GM12878 (cell line): ENCODE measurements around the gene MARCHF9. TPM values are rescaled to one million over a fixed set of nuclear protein-coding genes. Genes with fewer than 3 reads are reported as not detected.

ENCODE experiments used
- ATAC-seq: fragments of 200-7000 bp; cut with Tn5 transposase; 3 replicates; pipeline ENCODE4 v1.9.1; 2020; ENCODE audit warnings: mild to moderate bottlenecking, moderate library complexity
- BruUV-seq: library from RNA; stranded (reverse); fragments of 400-500 nt; replicated peaks from 2 replicates; lab custom pipeline; 2021; lab: Mats Ljungman, UMichigan
- CTCF ChIA-PET: fragments of 300-600 bp; sonication (Branson Sonifier 250); formaldehyde crosslinking; extraction: SDS; loops from one replicate; lab custom pipeline; 2021; ENCODE audit warnings: inconsistent platforms; lab: Yijun Ruan, JAX
- POLR2A ChIA-PET: fragments of 350-600 bp; formaldehyde crosslinking; extraction: SDS; loops from one replicate; lab custom pipeline; 2021; ENCODE audit warnings: inconsistent platforms; lab: Charles Lee
- RAD21 ChIA-PET: fragments of 300-600 bp; sonication (Branson Sonifier 250); formaldehyde crosslinking; loops from one replicate; lab custom pipeline; 2023; ENCODE audit warnings: antibody characterized with exemption; ENCODE audit not compliant: unreplicated experiment; lab: Charles Lee
- SMC1A ChIA-PET: fragments of 300-600 bp; sonication (Branson Sonifier 250); formaldehyde crosslinking; loops from one replicate; lab custom pipeline; 2023; ENCODE audit not compliant: unreplicated experiment, uncharacterized antibody; lab: Charles Lee
- DNase-seq: peaks from one replicate; pipeline ENCODE4 v3.0.0-alpha.2; 2011; ENCODE audit warnings: low read depth, low spot score
- FAIRE-seq: peaks from 3 replicates; lab custom pipeline; 2011; peaks lifted over from hg19 to GRCh38; lab: Jason Lieb, UNC
- H2AFZ ChIP-seq: 2 replicates; pipeline ENCODE4 v1.6.0; 2011; ENCODE audit warnings: low read depth, low read length, control low read depth; ENCODE audit not compliant: control insufficient read depth
- H3K27ac ChIP-seq: 2 replicates; pipeline ENCODE4 v1.5.1; 2011; ENCODE audit warnings: control low read depth; ENCODE audit not compliant: control insufficient read depth, insufficient read depth
- H3K27me3 ChIP-seq, 2 experiments: replicated peaks in 1 of 2; 2 replicates each; pipeline versions ENCODE4 v1.6.0 to v1.6.1; 2011; ENCODE audit warnings: low read length in 1 of 2; ENCODE audit not compliant: control insufficient read depth in 2 of 2, insufficient read depth in 2 of 2
- H3K36me3 ChIP-seq, 2 experiments: 2 replicates each; pipeline ENCODE4 v1.5.1; 2011; ENCODE audit warnings: low read length in 1 of 2; ENCODE audit not compliant: control insufficient read depth in 2 of 2, insufficient read depth in 2 of 2
- H3K4me1 ChIP-seq: 2 replicates; pipeline ENCODE4 v1.6.1; 2011; ENCODE audit warnings: mild to moderate bottlenecking, low read length, moderate library complexity, mixed read lengths; ENCODE audit not compliant: control insufficient read depth, insufficient read depth
- H3K4me2 ChIP-seq: 2 replicates; pipeline ENCODE4 v1.6.0; 2011; ENCODE audit warnings: control low read depth; ENCODE audit not compliant: control insufficient read depth, insufficient read depth
- H3K4me3 ChIP-seq: fragments of 200-600 bp; sonication (generic); 2 replicates; pipeline ENCODE4 v1.5.1; 2016
- H3K79me2 ChIP-seq: 2 replicates; pipeline ENCODE4 v1.6.0; 2011; ENCODE audit warnings: low read length; ENCODE audit not compliant: control insufficient read depth, insufficient read depth
- H3K9ac ChIP-seq: 2 replicates; pipeline ENCODE4 v1.8.0; 2011; ENCODE audit warnings: low read length, control low read depth, mixed read lengths; ENCODE audit not compliant: control insufficient read depth, insufficient read depth
- H3K9me3 ChIP-seq: replicated peaks from 3 replicates; pipeline ENCODE4 v1.5.1; 2011; ENCODE audit warnings: mild to moderate bottlenecking, low read length; ENCODE audit not compliant: control insufficient read depth, insufficient read depth
- H4K20me1 ChIP-seq: 2 replicates; pipeline ENCODE4 v1.6.0; 2011; ENCODE audit not compliant: control insufficient read depth, insufficient read depth
- CBX5 ChIP-seq: sonication (generic); IDR thresholded peaks from 2 replicates; pipeline ENCODE4 v1.6.1; 2016; ENCODE audit warnings: low read depth, moderate library complexity, mild to moderate bottlenecking, inconsistent platforms
- CHD4 ChIP-seq: fragments of 200-600 bp; sonication (generic); IDR thresholded peaks from 2 replicates; pipeline ENCODE4 v1.6.1; 2016; ENCODE audit warnings: mild to moderate bottlenecking
- CREM ChIP-seq: IDR thresholded peaks from 2 replicates; pipeline ENCODE4 v1.6.1; 2014; ENCODE audit warnings: antibody characterized with exemption, low read depth
- EP300 ChIP-seq, 2 experiments: fragments of 150-350 bp in 1 of 2; IDR thresholded peaks; 2 replicates each; pipeline ENCODE4 v1.6.1; 2011 to 2012; ENCODE audit warnings: low read depth in 2 of 2, low read length in 2 of 2, borderline replicate concordance in 1 of 2, improper control_type of control experiment in 1 of 2, inconsistent platforms in 1 of 2; ENCODE audit not compliant: control insufficient read depth in 1 of 2
- HCFC1 ChIP-seq: fragments of 150-350 bp; IDR thresholded peaks from 2 replicates; pipeline ENCODE4 v1.6.1; 2014; ENCODE audit warnings: low read length
- HDAC6 ChIP-seq: fragments of 200-600 bp; sonication (generic); IDR thresholded peaks from one replicate; pipeline ENCODE4 v1.8.0; 2017; ENCODE audit warnings: antibody characterized with exemption; ENCODE audit not compliant: unreplicated experiment
- IRF4 ChIP-seq: IDR thresholded peaks from 2 replicates; pipeline ENCODE4 v1.6.1; 2011; ENCODE audit warnings: low read depth, low read length
- NFYA ChIP-seq: IDR thresholded peaks from 2 replicates; pipeline ENCODE4 v1.6.1; 2011; ENCODE audit warnings: low read depth, mild to moderate bottlenecking, low read length, improper control_type of control experiment, borderline replicate concordance
- PRDM15 ChIP-seq: fragments of 450-650 bp; formaldehyde crosslinking; IDR thresholded peaks from 2 replicates; pipeline ENCODE4 v1.4.0; 2020; ENCODE audit warnings: mild to moderate bottlenecking, moderate library complexity
- RB1 ChIP-seq: fragments of 450-650 bp; formaldehyde crosslinking; IDR thresholded peaks from 2 replicates; pipeline ENCODE4 v1.6.1; 2017; ENCODE audit warnings: mild to moderate bottlenecking, borderline replicate concordance
- RELA ChIP-seq: fragments of 450-650 bp; IDR thresholded peaks from 2 replicates; pipeline ENCODE4 v1.8.0; 2014; ENCODE audit warnings: borderline replicate concordance; ENCODE audit not compliant: partially characterized antibody
- SIN3A ChIP-seq: IDR thresholded peaks from 2 replicates; pipeline ENCODE4 v1.6.1; 2012; ENCODE audit warnings: low read depth, low read length, improper control_type of control experiment
- SMAD5 ChIP-seq: IDR thresholded peaks from 2 replicates; pipeline ENCODE4 v1.6.1; 2016; ENCODE audit warnings: antibody characterized with exemption, low read depth
- TCF3 ChIP-seq: IDR thresholded peaks from 2 replicates; pipeline ENCODE4 v1.6.1; 2012; ENCODE audit warnings: low read depth, mild to moderate bottlenecking, low read length, borderline replicate concordance; ENCODE audit not compliant: insufficient read depth
- TCF7 ChIP-seq: IDR thresholded peaks from 2 replicates; pipeline ENCODE4 v1.6.1; 2014; ENCODE audit warnings: antibody characterized with exemption, borderline replicate concordance
- WRNIP1 ChIP-seq: IDR thresholded peaks from 2 replicates; pipeline ENCODE4 v1.6.1; 2011; ENCODE audit warnings: low read depth, low read length, improper control_type of control experiment, borderline replicate concordance
- ZNF217 ChIP-seq: fragments of 450-650 bp; IDR thresholded peaks from 2 replicates; pipeline ENCODE4 v1.6.1; 2017; ENCODE audit warnings: antibody characterized with exemption, mild to moderate bottlenecking
- ZNF24 ChIP-seq: fragments of 450-650 bp; IDR thresholded peaks from 2 replicates; pipeline ENCODE4 v1.6.1; 2017; ENCODE audit warnings: antibody characterized with exemption, mild to moderate bottlenecking
- WGBS: methylation state at CpG from one replicate; pipeline ENCODE4 v1.1.6; 2016; ENCODE audit warnings: low lambda C conversion rate; ENCODE audit not compliant: insufficient replicate concordance, insufficient coverage; ENCODE audit errors: missing lambda C conversion rate; 5-methylcytosine and 5-hydroxymethylcytosine counted together
- in situ Hi-C: fragments of 300-500 bp; cut with MboI; formaldehyde crosslinking; loops from 9 replicates; pipeline ENCODE4 v1.14.3; 2018; ENCODE audit warnings: mixed read lengths
- intact Hi-C: fragments of 100-400 bp; cut with micrococcal nuclease; formaldehyde crosslinking; loops from one replicate; pipeline ENCODE4 v1.14.2; 2022; ENCODE audit not compliant: unreplicated experiment
- polyA plus RNA-seq, 11 experiments: library from polyadenylated mRNA; depleted of rRNA in 4 of 11; unstranded in 6 of 11; stranded (reverse) in 5 of 11; fragments of >200 nt; fragmentation: Nextera tagmentation in 4 of 11; fragmentation: Illumina TruSeq in 1 of 11; extraction: Ambion mirVana in 4 of 11; extraction: Trizol in 1 of 11; gene quantifications; 1 replicate in 1 of 11; 2 replicates in 10 of 11; pipeline versions ENCODE4 v1.2.1 to v1.2.3, GENCODE V29; 2011 to 2016; ENCODE audit warnings: inconsistent platforms in 2 of 11, missing spikeins in 2 of 11, low read depth in 1 of 11
- total RNA-seq, 4 experiments: library from RNA; depleted of rRNA in 3 of 4; stranded (reverse); fragments of >200 nt in 3 of 4; fragmentation: Illumina TruSeq in 1 of 4; extraction: Trizol in 1 of 4; gene quantifications; 2 replicates each; pipeline versions ENCODE4 v1.2.1 to v1.2.3, GENCODE V29; 2013 to 2021

Gene MARCHF9
- total and polyA plus RNA-seq, 10 of the 15 experiments (the other 5 are each of a cell fraction or from before 2014, with no cell fraction given), result 2.4 to 29.3 (median 13.0) TPM

DNA sequence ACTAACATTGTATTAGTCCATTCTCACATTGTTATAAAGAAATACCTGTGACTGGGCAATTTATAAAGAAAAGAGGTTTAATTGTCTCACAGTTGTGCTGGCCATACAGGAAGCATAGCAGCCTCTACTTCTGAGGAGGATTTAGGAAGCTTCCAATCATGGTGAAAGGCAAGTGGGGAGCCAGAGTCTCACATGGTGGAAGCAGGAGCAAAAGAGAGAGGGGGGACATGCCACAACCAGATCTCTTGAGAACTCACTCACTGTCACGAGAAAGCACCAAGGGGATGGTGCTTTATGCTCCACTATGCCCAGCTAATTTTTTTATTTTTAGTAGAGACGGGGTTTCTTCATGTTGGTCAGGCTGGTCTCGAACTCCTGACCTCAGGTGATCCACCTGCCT is 47.7 kb upstream of the MARCHF9 start (continued):
- TF ChIP-seq TCF7, result no peak
- no peak for TF ChIP-seq IRF4
- TF ChIP-seq SMAD5, result no peak
- TF ChIP-seq PRDM15 (CRISPR knock-in tag), result no peak
- no peak for TF ChIP-seq CBX5
- no peak for TF ChIP-seq CREM
- TF ChIP-seq TCF3, result no peak

GRCh38 chr12:57708296-57708695 is 46.6 kb upstream of the MARCHF9 start:
- DNase-seq (no peak), FAIRE-seq (no peak), ATAC-seq (no peak)
- H2AFZ ChIP-seq, result no peak overlapping the region
- no peaks in the 10 kb centered on the region for H3K4me1 ChIP-seq
- CTCF ChIA-PET, result interaction anchor here (1.0 to 1.4 kb wide), 2 partner anchors 33 to 48 kb away, joined by 3 to 4 read pairs; no protein-coding TSS in a partner anchor
- H3K27me3 ChIP-seq, result no peaks in the 10 kb centered on the region
- H3K9me3 ChIP-seq, result peaks cover 2% of the 10 kb centered on the region
- H3K36me3 ChIP-seq, result peaks cover 0 to 16% of the 10 kb centered on the region in 2 experiments; a peak in 2 of 4 replicates
- RAD21 ChIA-PET, result no interaction called here
- no peaks in the 10 kb centered on the region for H4K20me1 ChIP-seq
- no peak overlapping the region for H3K4me3 ChIP-seq
- POLR2A ChIA-PET, result no interaction called here
- intact Hi-C loops, result no loop called here
- H3K79me2 ChIP-seq, result no peaks in the 10 kb centered on the region
- H3K4me2 ChIP-seq, result no peak overlapping the region
- H3K9ac ChIP-seq, result no peak overlapping the region
- no peak overlapping the region for H3K27ac ChIP-seq
- SMC1A ChIA-PET, result no interaction called here
- WGBS, result 98% methylated on average over 2 of the region's 2 CpGs
- BruUV-seq, result no TSS peak
- in situ Hi-C loops, result no loop called here
- TF ChIP-seq EP300 (IDR thresholded peaks at IDR 0.05; ENCODE audit: borderline replicate concordance in 1 of 2, control insufficient read depth in 1 of 2, low read depth in 2 of 2, low read length in 2 of 2) (no peak), CHD4 (no peak), NFYA (no peak), ZNF217 (no peak), HCFC1 (no peak), HDAC6 (no peak), ZNF24 (no peak), SIN3A (no peak), RELA (no peak), RB1 (no peak), WRNIP1 (no peak)
